Neural progenitor cell (in vitro differentiated cells): Measurements from ENCODE around the gene TUB. TPM values are rescaled to one million over a fixed set of nuclear protein-coding genes. Genes with fewer than 3 reads are reported as not detected.

Experiments used
- DNase-seq: peaks from one replicate; pipeline ENCODE4 v3.0.0-alpha.2; 2016; ENCODE audit warnings: low spot score
- H2AFZ ChIP-seq: fragments of 200-600 bp; sonication (generic); replicated peaks from 2 replicates; pipeline ENCODE4 v1.6.1; 2016; ENCODE audit warnings: antibody characterized with exemption
- H3F3A ChIP-seq: fragments of 200-600 bp; sonication (generic); 2 replicates; pipeline ENCODE4 v1.6.1; 2016; ENCODE audit warnings: antibody characterized with exemption, low read depth
- H3K27ac ChIP-seq: fragments of 200-600 bp; sonication (generic); 2 replicates; pipeline ENCODE4 v1.5.1; 2016; ENCODE audit warnings: mild to moderate bottlenecking
- H3K27me3 ChIP-seq: fragments of 200-600 bp; sonication (generic); 2 replicates; pipeline ENCODE4 v1.6.1; 2016; ENCODE audit warnings: mild to moderate bottlenecking, moderate library complexity
- H3K36me3 ChIP-seq: fragments of 200-600 bp; sonication (generic); 2 replicates; pipeline ENCODE4 v1.5.1; 2016
- H3K4me1 ChIP-seq: fragments of 200-600 bp; sonication (generic); 2 replicates; pipeline ENCODE4 v1.6.1; 2016; ENCODE audit warnings: mixed run types
- H3K4me2 ChIP-seq: fragments of 200-600 bp; sonication (generic); 2 replicates; pipeline ENCODE4 v1.6.1; 2016
- H3K4me3 ChIP-seq: fragments of 200-600 bp; sonication (generic); 2 replicates; pipeline ENCODE4 v1.5.1; 2016
- H3K79me2 ChIP-seq: fragments of 200-600 bp; sonication (generic); 2 replicates; pipeline ENCODE4 v1.6.1; 2016; ENCODE audit warnings: low read depth
- H3K9ac ChIP-seq: fragments of 200-600 bp; sonication (generic); 2 replicates; pipeline ENCODE4 v1.6.1; 2016
- H3K9me3 ChIP-seq: fragments of 200-600 bp; sonication (generic); 2 replicates; pipeline ENCODE4 v1.5.1; 2016; ENCODE audit warnings: low read depth
- H4K20me1 ChIP-seq: fragments of 200-600 bp; sonication (generic); 2 replicates; pipeline ENCODE4 v1.6.1; 2016; ENCODE audit warnings: low read depth
- H3K27ac Mint-ChIP-seq: 3 replicates; pipeline ENCODE4 v1.8.0; 2021; ENCODE audit warnings: mixed read lengths
- H3K27me3 Mint-ChIP-seq: 2 replicates; pipeline ENCODE4 v1.8.0; 2022; ENCODE audit warnings: low read depth, mild to moderate bottlenecking, inconsistent platforms, moderate library complexity, mixed read lengths; ENCODE audit not compliant: insufficient read depth
- H3K36me3 Mint-ChIP-seq: 3 replicates; pipeline ENCODE4 v1.8.0; 2021; ENCODE audit warnings: mixed read lengths
- H3K4me1 Mint-ChIP-seq: 3 replicates; pipeline ENCODE4 v1.8.0; 2021; ENCODE audit warnings: mixed read lengths
- H3K4me3 Mint-ChIP-seq: 3 replicates; pipeline ENCODE4 v1.8.0; 2021; ENCODE audit warnings: mild to moderate bottlenecking, moderate library complexity, mixed read lengths
- H3K9me3 Mint-ChIP-seq: 3 replicates; pipeline ENCODE4 v1.8.0; 2020; ENCODE audit warnings: mixed read lengths
- EZH2 ChIP-seq: fragments of 200-600 bp; sonication (generic); IDR thresholded peaks from 2 replicates; pipeline ENCODE4 v1.6.1; 2017; ENCODE audit warnings: antibody characterized with exemption, mild to moderate bottlenecking, moderate library complexity
- EZH2phosphoT487 ChIP-seq: fragments of 200-600 bp; sonication (generic); IDR thresholded peaks from 2 replicates; pipeline ENCODE4 v1.6.1; 2017; ENCODE audit warnings: antibody characterized with exemption
- total RNA-seq: library from RNA; depleted of rRNA; stranded (reverse); fragments of >200 nt; gene quantifications from 2 replicates; pipeline ENCODE4 v1.2.3, GENCODE V29; 2015; ENCODE audit warnings: low replicate concordance
- TF ChIP-seq, protein P1 (sequence below): fragments of 200-600 bp; sonication (generic); IDR thresholded peaks from 2 replicates; pipeline ENCODE4 v1.5.1; 2017; ENCODE audit warnings: antibody characterized with exemption, mild to moderate bottlenecking

Gene TUB
- total RNA-seq, 1 donor from 2014 or later = 28.7 TPM

DNA sequence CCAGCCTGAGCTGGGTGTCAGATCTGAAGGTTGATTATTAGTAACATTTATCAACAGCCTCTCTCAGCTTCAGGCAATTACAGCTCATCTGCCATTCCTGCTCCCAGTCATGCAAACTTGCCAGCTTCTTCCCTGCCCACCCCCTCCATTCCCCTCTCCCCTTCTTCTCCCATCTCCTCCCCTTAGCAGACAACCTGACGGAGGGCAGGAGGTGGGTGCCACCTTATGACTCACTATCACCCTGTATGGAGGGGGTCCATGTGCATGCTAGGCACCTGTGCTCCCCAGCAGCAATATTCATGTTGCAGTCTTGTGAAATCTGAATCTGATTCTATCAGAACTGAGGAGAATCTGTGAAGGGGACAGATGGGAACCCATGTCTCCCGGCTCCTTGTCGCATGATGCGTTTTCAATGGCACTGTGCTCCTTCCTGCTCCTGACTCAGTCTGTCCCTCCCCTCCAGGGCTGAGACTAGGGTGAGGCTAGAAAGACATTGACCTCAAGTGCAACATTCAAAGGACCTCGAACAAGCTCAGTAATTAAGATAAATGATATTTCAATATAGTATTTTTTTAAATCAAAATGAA lies 46.3 kb upstream of the TUB start:
- Histone ChIP-seq H3K9ac (no peak overlapping the region), H2AFZ (no peak overlapping the region), H3F3A (no peaks in the 10 kb centered on the region), H3K36me3 (no peaks in the 10 kb centered on the region), H3K27ac (no peak overlapping the region), H3K4me3 (no peak overlapping the region), H3K27me3 (peaks cover 18% of the 10 kb centered on the region), H3K4me1 (peaks cover 4% of the 10 kb centered on the region), H4K20me1 (no peaks in the 10 kb centered on the region), H3K4me2 (no peak overlapping the region), H3K79me2 (no peaks in the 10 kb centered on the region), H3K9me3 (no peaks in the 10 kb centered on the region)
- TF ChIP-seq EZH2 = no peak
- TF ChIP-seq, protein P1, sequence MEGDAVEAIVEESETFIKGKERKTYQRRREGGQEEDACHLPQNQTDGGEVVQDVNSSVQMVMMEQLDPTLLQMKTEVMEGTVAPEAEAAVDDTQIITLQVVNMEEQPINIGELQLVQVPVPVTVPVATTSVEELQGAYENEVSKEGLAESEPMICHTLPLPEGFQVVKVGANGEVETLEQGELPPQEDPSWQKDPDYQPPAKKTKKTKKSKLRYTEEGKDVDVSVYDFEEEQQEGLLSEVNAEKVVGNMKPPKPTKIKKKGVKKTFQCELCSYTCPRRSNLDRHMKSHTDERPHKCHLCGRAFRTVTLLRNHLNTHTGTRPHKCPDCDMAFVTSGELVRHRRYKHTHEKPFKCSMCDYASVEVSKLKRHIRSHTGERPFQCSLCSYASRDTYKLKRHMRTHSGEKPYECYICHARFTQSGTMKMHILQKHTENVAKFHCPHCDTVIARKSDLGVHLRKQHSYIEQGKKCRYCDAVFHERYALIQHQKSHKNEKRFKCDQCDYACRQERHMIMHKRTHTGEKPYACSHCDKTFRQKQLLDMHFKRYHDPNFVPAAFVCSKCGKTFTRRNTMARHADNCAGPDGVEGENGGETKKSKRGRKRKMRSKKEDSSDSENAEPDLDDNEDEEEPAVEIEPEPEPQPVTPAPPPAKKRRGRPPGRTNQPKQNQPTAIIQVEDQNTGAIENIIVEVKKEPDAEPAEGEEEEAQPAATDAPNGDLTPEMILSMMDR = no peak
- Mint-ChIP-seq H3K27me3 (peaks cover 5% of the 10 kb centered on the region), H3K4me1 (peaks cover 44% of the 10 kb centered on the region), H3K4me3 (no peak overlapping the region), H3K27ac (peak overlapping the region; percentile 90), H3K9me3 (peaks cover 3% of the 10 kb centered on the region), H3K36me3 (no peaks in the 10 kb centered on the region)
- DNase-seq = no peak

DNA sequence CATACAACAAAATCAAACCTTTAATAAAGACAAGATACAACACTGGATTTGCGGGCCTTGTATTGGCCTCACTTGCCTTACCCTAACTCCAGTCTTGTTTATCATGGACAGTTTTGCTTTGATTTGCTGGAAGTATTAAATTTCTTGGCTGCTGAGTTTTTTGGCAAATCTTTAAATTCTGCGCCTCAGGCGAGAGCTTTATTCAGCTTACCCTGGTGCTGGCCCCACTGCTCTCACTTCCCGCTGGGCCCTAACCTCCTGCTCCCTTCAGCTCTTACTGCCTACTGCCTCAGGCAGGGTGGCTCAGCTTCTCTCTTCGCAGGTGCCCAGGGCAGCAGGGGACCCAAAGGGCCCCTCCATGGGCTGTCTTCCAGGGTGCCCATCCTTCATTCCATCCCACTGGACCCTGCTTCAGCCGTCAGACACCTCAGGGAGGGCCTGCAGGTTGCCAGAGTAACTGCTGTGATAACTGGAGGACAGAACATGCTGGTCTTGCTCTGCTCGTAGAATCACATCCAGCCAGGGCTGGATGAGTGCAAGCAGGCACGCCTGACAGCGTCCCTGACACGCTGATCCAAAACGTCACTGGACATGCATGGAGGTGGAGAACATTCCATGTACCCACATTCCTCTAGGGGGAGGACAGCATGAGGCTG lies 45.7 kb upstream of the TUB start:
- Histone ChIP-seq H3K36me3 (no peaks in the 10 kb centered on the region), H2AFZ (no peak overlapping the region), H3K27ac (no peak overlapping the region), H3F3A (no peaks in the 10 kb centered on the region), H3K4me3 (no peak overlapping the region), H3K4me1 (peaks cover 4% of the 10 kb centered on the region), H3K9ac (no peak overlapping the region), H3K27me3 (peaks cover 17% of the 10 kb centered on the region), H3K4me2 (no peak overlapping the region), H4K20me1 (no peaks in the 10 kb centered on the region), H3K79me2 (no peaks in the 10 kb centered on the region), H3K9me3 (no peaks in the 10 kb centered on the region)
- peaks cover 45% of the 10 kb centered on the region for H3K4me1 Mint-ChIP-seq
- H3K36me3 Mint-ChIP-seq = no peaks in the 10 kb centered on the region
- TF ChIP-seq, protein P1 = no peak
- no peak for TF ChIP-seq EZH2
- no peak for TF ChIP-seq EZH2phosphoT487
- no peak overlapping the region for H3K4me3 Mint-ChIP-seq
- peak overlapping the region; percentile 73 for H3K27ac Mint-ChIP-seq
- H3K27me3 Mint-ChIP-seq = peaks cover 5% of the 10 kb centered on the region
- DNase-seq = no peak
- peaks cover 3% of the 10 kb centered on the region for H3K9me3 Mint-ChIP-seq

DNA sequence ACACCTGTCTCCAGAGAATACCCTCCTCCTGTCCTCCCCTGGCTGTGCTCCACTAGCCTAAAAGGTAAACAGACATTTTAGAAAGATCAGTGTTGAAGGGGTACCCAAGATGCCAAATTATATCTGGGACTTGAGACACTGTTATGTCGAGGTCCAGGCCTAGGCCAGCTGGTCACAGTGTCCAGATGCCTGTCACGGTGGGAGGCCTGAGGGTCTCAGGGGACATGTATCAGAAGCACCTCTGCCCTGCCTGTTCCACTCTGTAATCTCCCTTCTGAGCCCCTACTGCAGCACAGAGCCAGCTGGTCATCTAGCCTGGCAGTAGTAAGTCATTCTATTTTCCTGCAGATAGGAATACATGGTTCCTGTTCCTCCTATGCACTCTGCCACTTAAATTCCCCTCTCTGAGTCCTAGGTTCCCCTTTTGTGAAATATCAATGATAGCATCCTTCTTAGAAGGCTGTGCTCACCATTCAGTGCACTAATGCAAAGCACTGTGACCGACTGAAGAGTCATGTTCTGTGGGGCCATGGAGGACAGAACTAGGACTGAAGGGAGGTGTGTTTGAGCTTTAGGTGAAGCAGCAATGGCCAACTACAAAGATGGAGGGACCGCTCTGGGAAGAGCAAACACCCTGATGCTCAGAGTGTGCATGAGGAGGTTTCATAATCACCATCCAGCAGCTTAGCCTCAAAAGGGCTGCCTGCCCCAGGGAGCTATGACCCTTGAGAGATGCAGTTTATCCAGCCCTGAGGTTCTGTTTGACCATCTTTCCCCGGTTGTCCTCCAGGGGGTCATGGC lies 44.8 kb upstream of the TUB start:
- Mint-ChIP-seq H3K27ac (no peak overlapping the region), H3K4me1 (peaks cover 42% of the 10 kb centered on the region), H3K27me3 (peaks cover 5% of the 10 kb centered on the region), H3K9me3 (peaks cover 3% of the 10 kb centered on the region), H3K4me3 (no peak overlapping the region), H3K36me3 (no peaks in the 10 kb centered on the region)
- no peak overlapping the region for H3K9ac ChIP-seq
- peaks cover 9% of the 10 kb centered on the region for H3K27me3 ChIP-seq
- DNase-seq = no peak
- no peak overlapping the region for H3K27ac ChIP-seq
- no peak overlapping the region for H3K4me3 ChIP-seq
- TF ChIP-seq EZH2 (no peak), EZH2phosphoT487 (no peak)
- TF ChIP-seq, protein P1 = no peak
- peaks cover 4% of the 10 kb centered on the region for H3K4me1 ChIP-seq
- H3K36me3 ChIP-seq = no peaks in the 10 kb centered on the region
- no peak overlapping the region for H2AFZ ChIP-seq
- H3K4me2 ChIP-seq = no peak overlapping the region
- no peaks in the 10 kb centered on the region for H3K9me3 ChIP-seq
- H3F3A ChIP-seq = no peaks in the 10 kb centered on the region
- H4K20me1 ChIP-seq = no peaks in the 10 kb centered on the region
- H3K79me2 ChIP-seq = no peaks in the 10 kb centered on the region
